SK-N-SH treated with all-trans-retinoic acid at 6 μM for 48 hours (cell line): ENCODE results near the gene CROCC2.

Experiments
- ATAC-seq: fragments of 200-7000 bp; cut with Tn5 transposase; 3 replicates; pipeline ENCODE4 v1.9.1; 2020; ENCODE audit warnings: mild to moderate bottlenecking, moderate library complexity
- ARNTL ChIP-seq: fragments of 450-650 bp; formaldehyde crosslinking; IDR thresholded peaks from 2 replicates; pipeline ENCODE4 v1.5.0; 2020; ENCODE audit warnings: low read depth, mild to moderate bottlenecking, moderate library complexity, borderline replicate concordance
- BACH2 ChIP-seq: fragments of 250-450 bp; sonication (Bioruptor Pico); IDR thresholded peaks from 2 replicates; pipeline ENCODE4 v1.9.0; 2021; ENCODE audit warnings: mild to moderate bottlenecking, borderline replicate concordance
- CSDC2 ChIP-seq: fragments of 250-450 bp; sonication (Bioruptor Pico); IDR thresholded peaks from 2 replicates; pipeline ENCODE4 v1.5.0; 2020; ENCODE audit warnings: mild to moderate bottlenecking, moderate library complexity
- ESRRG ChIP-seq: fragments of 250-450 bp; sonication (Bioruptor Pico); IDR thresholded peaks from 2 replicates; pipeline ENCODE4 v1.6.1; 2021; ENCODE audit warnings: mild to moderate bottlenecking
- GLIS3 ChIP-seq: fragments of 250-450 bp; sonication (Bioruptor Pico); IDR thresholded peaks from 2 replicates; pipeline ENCODE4 v1.5.0; 2020; ENCODE audit warnings: mild to moderate bottlenecking, moderate library complexity
- ISL1 ChIP-seq: fragments of 250-450 bp; sonication (Bioruptor Pico); IDR thresholded peaks from 2 replicates; pipeline ENCODE4 v2.1.2; 2022; ENCODE audit warnings: mild to moderate bottlenecking, moderate library complexity
- RARB ChIP-seq: fragments of 250-450 bp; sonication (Bioruptor Pico); IDR thresholded peaks from 2 replicates; pipeline ENCODE4 v1.8.0; 2021; ENCODE audit warnings: mild to moderate bottlenecking, moderate library complexity
- TCF4 ChIP-seq: fragments of 250-450 bp; sonication (Bioruptor Pico); IDR thresholded peaks from 2 replicates; pipeline ENCODE4 v1.8.0; 2021; ENCODE audit warnings: mild to moderate bottlenecking, moderate library complexity, borderline replicate concordance
- TOX ChIP-seq: fragments of 250-450 bp; sonication (Bioruptor Pico); IDR thresholded peaks from 2 replicates; pipeline ENCODE4 v1.8.0; 2021; ENCODE audit warnings: mild to moderate bottlenecking, moderate library complexity, borderline replicate concordance
- ZC3H10 ChIP-seq: fragments of 250-450 bp; sonication (Bioruptor Pico); IDR thresholded peaks from 2 replicates; pipeline ENCODE4 v1.5.1; 2021; ENCODE audit warnings: mild to moderate bottlenecking, moderate library complexity
- ZFP3 ChIP-seq: fragments of 250-450 bp; sonication (Bioruptor Pico); IDR thresholded peaks from 2 replicates; pipeline ENCODE4 v1.5.0; 2020; ENCODE audit warnings: mild to moderate bottlenecking, moderate library complexity
- ZFP30 ChIP-seq: fragments of 450-650 bp; formaldehyde crosslinking; IDR thresholded peaks from 2 replicates; pipeline ENCODE4 v1.5.0; 2022; ENCODE audit warnings: mild to moderate bottlenecking, moderate library complexity
- ZNF565 ChIP-seq: fragments of 450-650 bp; formaldehyde crosslinking; conservative IDR thresholded peaks from 2 replicates; pipeline ENCODE4 v1.5.0; 2020; ENCODE audit warnings: low read depth, mild to moderate bottlenecking, moderate library complexity
- ZNF70 ChIP-seq: fragments of 450-650 bp; formaldehyde crosslinking; IDR thresholded peaks from 2 replicates; pipeline ENCODE4 v1.5.0; 2020; ENCODE audit warnings: mild to moderate bottlenecking, moderate library complexity
- ZNF8 ChIP-seq: fragments of 450-650 bp; formaldehyde crosslinking; IDR thresholded peaks from 2 replicates; pipeline ENCODE4 v1.5.0; 2020; ENCODE audit warnings: mild to moderate bottlenecking, moderate library complexity
- TF ChIP-seq, protein P1 (sequence below): fragments of 250-450 bp; sonication (Bioruptor Pico); IDR thresholded peaks from 2 replicates; pipeline ENCODE4 v1.8.0; 2021; ENCODE audit warnings: low read depth, mild to moderate bottlenecking, moderate library complexity, borderline replicate concordance
- TF ChIP-seq, protein P2 (sequence below): fragments of 250-450 bp; sonication (Bioruptor Pico); IDR thresholded peaks from 2 replicates; pipeline ENCODE4 v1.5.0; 2020; ENCODE audit warnings: mild to moderate bottlenecking, moderate library complexity
- TF ChIP-seq, protein P3 (sequence below): fragments of 250-450 bp; sonication (Bioruptor Pico); IDR thresholded peaks from 2 replicates; pipeline ENCODE4 v1.5.1; 2020; ENCODE audit warnings: low read depth, mild to moderate bottlenecking, moderate library complexity
- TF ChIP-seq, protein P4 (sequence below): fragments of 250-450 bp; sonication (Bioruptor Pico); IDR thresholded peaks from 2 replicates; pipeline ENCODE4 v1.8.0; 2020; ENCODE audit warnings: mild to moderate bottlenecking, moderate library complexity, borderline replicate concordance
- TF ChIP-seq, protein P5 (sequence below): fragments of 250-450 bp; sonication (Bioruptor Pico); IDR thresholded peaks from 2 replicates; pipeline ENCODE4 v1.5.1; 2021; ENCODE audit warnings: mild to moderate bottlenecking, moderate library complexity

Gene CROCC2

DNA sequence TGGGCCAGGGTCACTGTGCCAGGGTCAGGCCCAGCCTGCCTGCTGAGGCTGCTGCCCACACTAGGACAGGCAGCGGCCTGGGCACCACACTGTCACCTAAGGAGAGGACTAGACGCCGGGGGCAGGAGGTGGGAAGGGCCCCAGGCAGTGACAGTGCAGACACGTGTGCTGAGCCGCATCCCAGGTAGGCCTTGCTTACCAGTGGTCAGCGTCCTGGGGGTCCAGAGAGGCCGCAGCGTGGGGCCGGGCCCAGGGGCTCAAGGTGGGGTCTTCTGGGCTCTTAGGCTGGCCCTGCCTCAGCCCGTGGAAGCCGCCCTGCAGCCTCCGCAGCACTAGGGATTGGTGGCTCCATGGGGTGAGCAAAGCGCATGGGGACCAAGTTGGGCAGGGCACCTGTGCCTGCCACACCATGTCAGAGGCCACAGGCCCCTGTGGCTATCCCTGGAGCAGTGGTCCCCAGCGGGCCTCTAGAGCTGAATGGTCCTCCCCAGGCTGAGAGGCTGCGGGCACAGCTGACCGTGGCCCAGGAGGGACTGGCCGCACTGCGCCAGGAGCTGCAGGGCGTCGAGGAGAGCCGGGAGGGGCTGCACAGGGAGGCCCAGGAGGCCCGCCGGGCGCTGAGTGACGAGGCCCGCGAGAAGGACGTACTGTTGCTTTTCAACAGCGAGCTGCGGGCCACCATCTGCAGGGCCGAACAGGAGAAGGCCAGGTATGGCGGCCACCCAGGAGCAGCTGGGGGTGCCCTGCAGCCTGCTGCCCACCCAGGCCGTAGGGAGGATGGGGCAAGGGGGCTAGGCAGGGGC, 57.1 kb downstream of the CROCC2 start:
- ATAC-seq = no peak
- TF ChIP-seq ZNF565 (CRISPR knock-in tag) (no peak), GLIS3 (CRISPR knock-in tag) (no peak), BACH2 (CRISPR knock-in tag) (no peak), ESRRG (CRISPR knock-in tag) (no peak), ZFP30 (no peak), RARB (no peak), ZNF8 (CRISPR knock-in tag) (no peak), ZNF70 (CRISPR knock-in tag) (no peak), ZFP3 (CRISPR knock-in tag) (no peak), ISL1 (CRISPR knock-in tag) (no peak), TOX (no peak), ARNTL (no peak), ZC3H10 (CRISPR knock-in tag) (no peak), CSDC2 (CRISPR knock-in tag) (no peak)
- TF ChIP-seq, protein P1, sequence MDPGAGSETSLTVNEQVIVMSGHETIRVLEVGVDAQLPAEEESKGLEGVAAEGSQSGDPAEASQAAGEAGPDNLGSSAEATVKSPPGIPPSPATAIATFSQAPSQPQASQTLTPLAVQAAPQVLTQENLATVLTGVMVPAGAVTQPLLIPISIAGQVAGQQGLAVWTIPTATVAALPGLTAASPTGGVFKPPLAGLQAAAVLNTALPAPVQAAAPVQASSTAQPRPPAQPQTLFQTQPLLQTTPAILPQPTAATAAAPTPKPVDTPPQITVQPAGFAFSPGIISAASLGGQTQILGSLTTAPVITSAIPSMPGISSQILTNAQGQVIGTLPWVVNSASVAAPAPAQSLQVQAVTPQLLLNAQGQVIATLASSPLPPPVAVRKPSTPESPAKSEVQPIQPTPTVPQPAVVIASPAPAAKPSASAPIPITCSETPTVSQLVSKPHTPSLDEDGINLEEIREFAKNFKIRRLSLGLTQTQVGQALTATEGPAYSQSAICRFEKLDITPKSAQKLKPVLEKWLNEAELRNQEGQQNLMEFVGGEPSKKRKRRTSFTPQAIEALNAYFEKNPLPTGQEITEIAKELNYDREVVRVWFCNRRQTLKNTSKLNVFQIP = no peak
- TF ChIP-seq, protein P2, sequence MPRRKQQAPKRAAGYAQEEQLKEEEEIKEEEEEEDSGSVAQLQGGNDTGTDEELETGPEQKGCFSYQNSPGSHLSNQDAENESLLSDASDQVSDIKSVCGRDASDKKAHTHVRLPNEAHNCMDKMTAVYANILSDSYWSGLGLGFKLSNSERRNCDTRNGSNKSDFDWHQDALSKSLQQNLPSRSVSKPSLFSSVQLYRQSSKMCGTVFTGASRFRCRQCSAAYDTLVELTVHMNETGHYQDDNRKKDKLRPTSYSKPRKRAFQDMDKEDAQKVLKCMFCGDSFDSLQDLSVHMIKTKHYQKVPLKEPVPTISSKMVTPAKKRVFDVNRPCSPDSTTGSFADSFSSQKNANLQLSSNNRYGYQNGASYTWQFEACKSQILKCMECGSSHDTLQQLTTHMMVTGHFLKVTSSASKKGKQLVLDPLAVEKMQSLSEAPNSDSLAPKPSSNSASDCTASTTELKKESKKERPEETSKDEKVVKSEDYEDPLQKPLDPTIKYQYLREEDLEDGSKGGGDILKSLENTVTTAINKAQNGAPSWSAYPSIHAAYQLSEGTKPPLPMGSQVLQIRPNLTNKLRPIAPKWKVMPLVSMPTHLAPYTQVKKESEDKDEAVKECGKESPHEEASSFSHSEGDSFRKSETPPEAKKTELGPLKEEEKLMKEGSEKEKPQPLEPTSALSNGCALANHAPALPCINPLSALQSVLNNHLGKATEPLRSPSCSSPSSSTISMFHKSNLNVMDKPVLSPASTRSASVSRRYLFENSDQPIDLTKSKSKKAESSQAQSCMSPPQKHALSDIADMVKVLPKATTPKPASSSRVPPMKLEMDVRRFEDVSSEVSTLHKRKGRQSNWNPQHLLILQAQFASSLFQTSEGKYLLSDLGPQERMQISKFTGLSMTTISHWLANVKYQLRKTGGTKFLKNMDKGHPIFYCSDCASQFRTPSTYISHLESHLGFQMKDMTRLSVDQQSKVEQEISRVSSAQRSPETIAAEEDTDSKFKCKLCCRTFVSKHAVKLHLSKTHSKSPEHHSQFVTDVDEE (CRISPR knock-in tag) = no peak
- TF ChIP-seq, protein P3, sequence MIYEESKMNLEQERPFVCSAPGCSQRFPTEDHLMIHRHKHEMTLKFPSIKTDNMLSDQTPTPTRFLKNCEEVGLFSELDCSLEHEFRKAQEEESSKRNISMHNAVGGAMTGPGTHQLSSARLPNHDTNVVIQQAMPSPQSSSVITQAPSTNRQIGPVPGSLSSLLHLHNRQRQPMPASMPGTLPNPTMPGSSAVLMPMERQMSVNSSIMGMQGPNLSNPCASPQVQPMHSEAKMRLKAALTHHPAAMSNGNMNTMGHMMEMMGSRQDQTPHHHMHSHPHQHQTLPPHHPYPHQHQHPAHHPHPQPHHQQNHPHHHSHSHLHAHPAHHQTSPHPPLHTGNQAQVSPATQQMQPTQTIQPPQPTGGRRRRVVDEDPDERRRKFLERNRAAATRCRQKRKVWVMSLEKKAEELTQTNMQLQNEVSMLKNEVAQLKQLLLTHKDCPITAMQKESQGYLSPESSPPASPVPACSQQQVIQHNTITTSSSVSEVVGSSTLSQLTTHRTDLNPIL (CRISPR knock-in tag) = no peak
- TF ChIP-seq, protein P4, sequence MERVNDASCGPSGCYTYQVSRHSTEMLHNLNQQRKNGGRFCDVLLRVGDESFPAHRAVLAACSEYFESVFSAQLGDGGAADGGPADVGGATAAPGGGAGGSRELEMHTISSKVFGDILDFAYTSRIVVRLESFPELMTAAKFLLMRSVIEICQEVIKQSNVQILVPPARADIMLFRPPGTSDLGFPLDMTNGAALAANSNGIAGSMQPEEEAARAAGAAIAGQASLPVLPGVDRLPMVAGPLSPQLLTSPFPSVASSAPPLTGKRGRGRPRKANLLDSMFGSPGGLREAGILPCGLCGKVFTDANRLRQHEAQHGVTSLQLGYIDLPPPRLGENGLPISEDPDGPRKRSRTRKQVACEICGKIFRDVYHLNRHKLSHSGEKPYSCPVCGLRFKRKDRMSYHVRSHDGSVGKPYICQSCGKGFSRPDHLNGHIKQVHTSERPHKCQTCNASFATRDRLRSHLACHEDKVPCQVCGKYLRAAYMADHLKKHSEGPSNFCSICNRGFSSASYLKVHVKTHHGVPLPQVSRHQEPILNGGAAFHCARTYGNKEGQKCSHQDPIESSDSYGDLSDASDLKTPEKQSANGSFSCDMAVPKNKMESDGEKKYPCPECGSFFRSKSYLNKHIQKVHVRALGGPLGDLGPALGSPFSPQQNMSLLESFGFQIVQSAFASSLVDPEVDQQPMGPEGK = no peak
- TF ChIP-seq, protein P5, sequence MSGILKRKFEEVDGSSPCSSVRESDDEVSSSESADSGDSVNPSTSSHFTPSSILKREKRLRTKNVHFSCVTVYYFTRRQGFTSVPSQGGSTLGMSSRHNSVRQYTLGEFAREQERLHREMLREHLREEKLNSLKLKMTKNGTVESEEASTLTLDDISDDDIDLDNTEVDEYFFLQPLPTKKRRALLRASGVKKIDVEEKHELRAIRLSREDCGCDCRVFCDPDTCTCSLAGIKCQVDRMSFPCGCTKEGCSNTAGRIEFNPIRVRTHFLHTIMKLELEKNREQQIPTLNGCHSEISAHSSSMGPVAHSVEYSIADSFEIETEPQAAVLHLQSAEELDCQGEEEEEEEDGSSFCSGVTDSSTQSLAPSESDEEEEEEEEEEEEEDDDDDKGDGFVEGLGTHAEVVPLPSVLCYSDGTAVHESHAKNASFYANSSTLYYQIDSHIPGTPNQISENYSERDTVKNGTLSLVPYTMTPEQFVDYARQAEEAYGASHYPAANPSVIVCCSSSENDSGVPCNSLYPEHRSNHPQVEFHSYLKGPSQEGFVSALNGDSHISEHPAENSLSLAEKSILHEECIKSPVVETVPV (CRISPR knock-in tag) = no peak

DNA sequence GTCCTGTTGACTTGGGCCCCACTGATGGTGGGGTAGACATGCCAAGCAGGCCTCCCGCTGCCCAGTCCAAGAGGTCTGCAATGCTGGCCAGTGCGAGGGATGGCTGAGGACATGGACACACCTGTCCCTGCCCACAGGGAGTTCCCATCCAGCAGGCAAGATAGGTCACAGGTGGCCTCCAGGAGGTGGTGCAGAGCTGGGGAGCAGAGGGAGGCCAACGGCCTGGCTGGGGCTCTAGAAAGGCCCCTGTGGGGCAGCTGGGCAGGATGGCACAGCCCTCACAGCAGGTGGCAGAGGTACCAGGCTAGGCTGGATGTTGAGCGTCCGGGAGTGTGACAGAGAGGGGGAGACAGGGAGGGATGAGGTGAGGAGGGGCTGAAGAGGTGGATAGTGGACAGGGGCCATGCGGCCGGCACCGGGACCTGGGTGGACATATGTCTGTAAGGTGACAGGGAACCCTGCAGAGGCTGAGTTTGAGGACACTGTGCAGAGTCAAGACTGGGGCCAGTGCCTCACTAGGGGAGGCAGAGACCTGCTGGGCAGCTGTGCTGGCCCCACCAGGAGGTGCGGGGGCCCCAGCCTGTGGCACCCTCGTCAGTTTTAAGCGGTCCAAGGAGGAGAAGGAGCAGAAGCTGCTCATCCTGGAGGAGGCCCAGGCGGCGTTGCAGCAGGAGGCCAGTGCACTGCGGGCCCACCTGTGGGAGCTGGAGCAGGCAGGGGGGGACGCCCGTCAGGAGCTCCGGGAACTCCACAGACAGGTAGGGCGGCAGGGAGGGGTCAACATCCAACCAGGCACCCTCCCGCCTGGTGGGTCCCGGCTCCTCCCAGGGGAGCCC, 58.0 kb downstream of the CROCC2 start:
- no peak for ATAC-seq

More for the DNA sequence above, 58.0 kb downstream of the CROCC2 start:
- TF ChIP-seq ESRRG (CRISPR knock-in tag) (no peak), ISL1 (CRISPR knock-in tag) (no peak), ZNF565 (CRISPR knock-in tag) (no peak), ZNF70 (CRISPR knock-in tag) (no peak), TCF4 (no peak)
- TF ChIP-seq, protein P4 = no peak
